Esophagus muscularis mucosa (tissue), 3 donors: ENCODE results near the gene IFITM2.

Experiments
- EP300 ChIP-seq: sonication (generic); formaldehyde crosslinking; IDR thresholded peaks from one replicate; pipeline ENCODE4 v1.6.1; 2017; ENCODE audit warnings: antibody characterized with exemption
- TF ChIP-seq, protein P1 (sequence below), 3 experiments: fragments of 200-600 bp in 2 of 3; fragments of 450-650 bp in 1 of 3; sonication (generic) in 2 of 3; IDR thresholded peaks; one replicate each; pipeline ENCODE4 v1.5.1; 2017 to 2019; ENCODE audit warnings: antibody characterized with exemption in 3 of 3, mild to moderate bottlenecking in 2 of 3, moderate library complexity in 1 of 3

DNA sequence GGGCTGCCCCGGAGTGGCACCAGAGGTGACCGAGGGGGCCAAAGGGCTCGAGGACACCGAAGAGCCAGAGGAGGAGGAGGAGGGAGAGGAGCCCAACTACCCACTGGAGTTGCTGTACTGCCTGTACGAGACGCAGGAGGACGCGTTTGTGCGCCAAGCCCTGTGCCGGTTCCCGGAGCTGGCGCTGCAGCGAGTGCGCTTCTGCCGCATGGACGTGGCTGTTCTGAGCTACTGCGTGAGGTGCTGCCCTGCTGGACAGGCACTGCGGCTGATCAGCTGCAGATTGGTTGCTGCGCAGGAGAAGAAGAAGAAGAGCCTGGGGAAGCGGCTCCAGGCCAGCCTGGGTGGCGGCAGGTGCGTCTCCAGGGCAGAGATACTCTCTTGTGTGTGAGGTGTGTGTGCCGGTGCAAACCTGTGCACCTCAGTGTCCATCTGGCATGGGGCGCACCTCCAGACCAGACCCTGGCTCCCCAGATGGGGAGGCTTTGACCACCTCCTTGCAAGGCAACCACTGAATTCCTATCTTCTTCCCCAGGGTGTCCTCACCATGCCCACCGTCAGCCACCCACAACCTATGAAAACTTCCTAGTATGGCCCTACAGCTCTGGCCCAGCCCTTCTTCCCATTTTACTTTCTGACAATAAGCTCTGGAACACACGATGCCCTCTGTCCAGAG is 26.0 kb upstream of the IFITM2 start:
- TF ChIP-seq, protein P1, sequence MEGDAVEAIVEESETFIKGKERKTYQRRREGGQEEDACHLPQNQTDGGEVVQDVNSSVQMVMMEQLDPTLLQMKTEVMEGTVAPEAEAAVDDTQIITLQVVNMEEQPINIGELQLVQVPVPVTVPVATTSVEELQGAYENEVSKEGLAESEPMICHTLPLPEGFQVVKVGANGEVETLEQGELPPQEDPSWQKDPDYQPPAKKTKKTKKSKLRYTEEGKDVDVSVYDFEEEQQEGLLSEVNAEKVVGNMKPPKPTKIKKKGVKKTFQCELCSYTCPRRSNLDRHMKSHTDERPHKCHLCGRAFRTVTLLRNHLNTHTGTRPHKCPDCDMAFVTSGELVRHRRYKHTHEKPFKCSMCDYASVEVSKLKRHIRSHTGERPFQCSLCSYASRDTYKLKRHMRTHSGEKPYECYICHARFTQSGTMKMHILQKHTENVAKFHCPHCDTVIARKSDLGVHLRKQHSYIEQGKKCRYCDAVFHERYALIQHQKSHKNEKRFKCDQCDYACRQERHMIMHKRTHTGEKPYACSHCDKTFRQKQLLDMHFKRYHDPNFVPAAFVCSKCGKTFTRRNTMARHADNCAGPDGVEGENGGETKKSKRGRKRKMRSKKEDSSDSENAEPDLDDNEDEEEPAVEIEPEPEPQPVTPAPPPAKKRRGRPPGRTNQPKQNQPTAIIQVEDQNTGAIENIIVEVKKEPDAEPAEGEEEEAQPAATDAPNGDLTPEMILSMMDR (IDR thresholded peaks at IDR 0.05): no peak
- TF ChIP-seq EP300: no peak
